Measurements from ENCODE around the gene NBPF12. TPM values are rescaled to one million over a fixed set of nuclear protein-coding genes. Genes with fewer than 3 reads are reported as not detected.
"Not testable (repeated sequence)": the region's sequence is repeated elsewhere in the genome, so short reads cannot be mapped to it uniquely, and the experiment has no call there.

The NBPF12 gene, protein sequence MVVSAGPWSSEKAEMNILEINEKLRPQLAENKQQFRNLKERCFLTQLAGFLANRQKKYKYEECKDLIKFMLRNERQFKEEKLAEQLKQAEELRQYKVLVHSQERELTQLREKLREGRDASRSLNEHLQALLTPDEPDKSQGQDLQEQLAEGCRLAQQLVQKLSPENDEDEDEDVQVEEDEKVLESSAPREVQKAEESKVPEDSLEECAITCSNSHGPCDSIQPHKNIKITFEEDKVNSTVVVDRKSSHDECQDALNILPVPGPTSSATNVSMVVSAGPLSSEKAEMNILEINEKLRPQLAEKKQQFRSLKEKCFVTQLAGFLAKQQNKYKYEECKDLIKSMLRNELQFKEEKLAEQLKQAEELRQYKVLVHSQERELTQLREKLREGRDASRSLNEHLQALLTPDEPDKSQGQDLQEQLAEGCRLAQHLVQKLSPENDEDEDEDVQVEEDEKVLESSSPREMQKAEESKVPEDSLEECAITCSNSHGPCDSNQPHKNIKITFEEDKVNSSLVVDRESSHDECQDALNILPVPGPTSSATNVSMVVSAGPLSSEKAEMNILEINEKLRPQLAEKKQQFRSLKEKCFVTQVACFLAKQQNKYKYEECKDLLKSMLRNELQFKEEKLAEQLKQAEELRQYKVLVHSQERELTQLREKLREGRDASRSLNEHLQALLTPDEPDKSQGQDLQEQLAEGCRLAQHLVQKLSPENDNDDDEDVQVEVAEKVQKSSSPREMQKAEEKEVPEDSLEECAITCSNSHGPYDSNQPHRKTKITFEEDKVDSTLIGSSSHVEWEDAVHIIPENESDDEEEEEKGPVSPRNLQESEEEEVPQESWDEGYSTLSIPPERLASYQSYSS (N-terminal part only)
- total RNA-seq (2014; rRNA removed; shearing (Covaris generic)): 2.1 and 3.0 TPM in 2 replicates

DNA sequence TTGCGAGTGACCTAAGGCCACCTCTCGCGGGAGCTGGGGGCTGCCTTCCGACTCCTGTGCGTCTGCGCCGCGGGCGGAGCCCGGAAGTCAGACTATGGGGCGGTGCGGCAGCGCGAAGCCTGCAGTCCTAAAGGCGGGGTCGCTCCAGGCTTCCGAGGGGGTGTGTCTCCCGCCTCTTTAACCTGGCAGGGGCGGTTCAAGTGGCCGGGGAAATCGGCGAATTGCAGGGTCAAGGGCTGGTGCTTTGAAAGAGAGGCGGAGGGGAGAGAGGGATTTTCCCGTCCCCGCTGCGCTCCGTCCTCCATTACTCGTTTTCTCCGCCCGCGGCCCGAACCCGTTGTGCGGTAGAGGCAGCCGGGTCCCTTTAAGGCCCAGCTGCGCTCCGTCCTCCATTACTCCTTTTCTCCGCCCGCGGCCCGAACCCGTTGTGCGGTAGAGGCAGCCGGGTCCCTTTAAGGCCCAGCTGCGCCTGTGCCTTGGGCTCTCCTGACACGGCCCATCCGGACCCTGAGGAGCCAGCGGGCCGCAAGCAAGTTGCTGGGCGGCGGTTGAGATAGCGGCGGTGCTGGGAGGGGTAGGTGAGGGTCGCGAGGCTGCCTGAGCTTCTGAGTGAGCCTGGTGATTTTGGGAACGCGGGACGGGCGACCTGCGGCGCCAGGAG is at the start of gene NBPF12:
Gene NBPF12 (plus strand): TSS at position 83 of the 661 bp plus-strand sequence. CDS start 21,820 bp downstream, outside the sequence.
- DNase-seq (ENCODE audit: low read depth): peak; percentile 77

- not testable (repeated sequence) for DNase-seq (ENCODE audit: low read depth)
Observed at GRCh38 chr1:146891355-146891754, 46.8 kb upstream of the NBPF12 start.

- not testable (repeated sequence) for DNase-seq (ENCODE audit: low read depth)
Observed at GRCh38 chr1:146892331-146892730, 45.8 kb upstream of the NBPF12 start.

GRCh38 chr1:146907565-146908261 is 30.4 kb upstream of the NBPF12 start:
- DNase-seq (ENCODE audit: low read depth): not testable (repeated sequence)

DNA sequence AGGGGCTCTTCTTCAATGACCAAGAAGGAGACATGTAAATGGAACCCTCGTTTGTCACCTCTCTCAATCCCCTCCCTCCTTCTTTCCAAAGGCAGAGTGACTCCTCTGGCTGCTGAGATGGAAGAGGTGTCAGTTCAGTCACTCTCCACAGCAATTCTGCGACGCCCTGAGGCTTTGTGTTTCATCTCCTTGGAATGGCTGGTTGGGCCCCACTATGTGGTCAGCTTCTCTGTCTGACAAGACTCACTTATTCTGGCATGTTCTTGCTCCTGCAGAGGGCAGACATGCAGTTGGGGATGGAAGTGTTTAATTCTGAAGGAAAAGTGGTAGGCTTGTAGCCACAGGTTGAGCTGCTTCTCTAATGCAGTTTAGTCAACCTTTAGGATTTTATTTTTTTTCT is 25.1 kb upstream of the NBPF12 start:
- DNase-seq (ENCODE audit: low read depth): peak; percentile 71

- not testable (repeated sequence) for DNase-seq (ENCODE audit: low read depth)
Observed at GRCh38 chr1:146920811-146921210, 17.3 kb upstream of the NBPF12 start.

DNA sequence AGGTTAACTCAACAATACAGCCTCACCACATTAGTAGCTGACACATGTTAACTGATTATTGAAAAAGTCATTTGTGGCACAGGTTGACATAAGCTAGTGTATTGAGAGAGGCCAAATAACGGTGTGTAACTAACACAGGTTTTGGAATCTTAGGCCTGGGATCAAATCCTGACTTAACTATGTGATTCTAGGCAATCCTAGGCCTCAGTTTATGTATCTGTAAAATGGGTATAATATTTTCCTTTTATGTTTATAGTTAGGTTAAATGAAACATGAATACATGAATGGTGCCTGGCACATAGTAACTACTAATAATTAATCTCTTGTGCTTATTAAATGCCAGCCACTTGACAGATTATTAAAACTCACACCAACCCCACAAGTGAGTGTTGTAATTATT is 15.5 kb upstream of the NBPF12 start:
- not testable (repeated sequence) for DNase-seq (ENCODE audit: low read depth)

DNA sequence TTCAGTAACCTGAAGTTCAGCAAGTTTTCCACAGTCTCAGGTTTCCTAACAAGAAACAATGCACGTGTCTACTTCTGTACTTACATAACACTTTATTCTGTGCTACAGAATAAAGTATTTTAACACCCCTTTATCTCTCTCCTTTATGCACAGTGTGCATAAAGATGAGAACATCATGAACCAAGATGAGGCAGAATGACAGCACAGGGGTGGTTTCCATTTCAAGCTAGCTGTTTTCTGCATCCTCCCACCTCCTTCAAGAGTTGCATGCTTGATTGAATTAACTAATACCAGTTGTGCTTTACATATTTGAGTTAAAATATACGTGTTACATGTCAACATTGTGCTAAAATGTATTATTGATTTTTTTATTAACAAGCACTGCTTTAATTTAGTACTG is 14.0 kb upstream of the NBPF12 start:
- not testable (repeated sequence) for DNase-seq (ENCODE audit: low read depth)

GRCh38 chr1:146926413-146926812 is 11.7 kb upstream of the NBPF12 start:
- DNase-seq (ENCODE audit: low read depth): not testable (repeated sequence)

DNA sequence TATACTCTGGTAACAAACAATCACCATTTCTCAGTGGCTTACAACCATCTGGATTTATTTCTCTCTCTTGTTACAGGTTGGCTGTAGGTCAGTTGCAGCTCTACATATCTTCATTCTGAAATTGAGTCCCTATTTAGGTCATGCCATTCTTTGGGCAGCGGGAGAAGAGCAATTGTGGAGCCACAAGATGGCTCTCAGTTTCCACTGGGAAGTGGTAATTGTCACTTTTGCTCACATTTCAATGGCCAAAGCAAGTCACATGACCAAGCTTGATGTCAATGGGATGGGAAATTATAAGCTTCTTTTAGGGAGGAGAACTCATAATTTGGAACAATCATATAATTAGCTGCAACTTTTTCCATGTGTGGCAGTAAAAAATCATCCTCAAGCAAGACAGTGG is 7.9 kb upstream of the NBPF12 start:
- DNase-seq (ENCODE audit: low read depth): not testable (repeated sequence)

DNA sequence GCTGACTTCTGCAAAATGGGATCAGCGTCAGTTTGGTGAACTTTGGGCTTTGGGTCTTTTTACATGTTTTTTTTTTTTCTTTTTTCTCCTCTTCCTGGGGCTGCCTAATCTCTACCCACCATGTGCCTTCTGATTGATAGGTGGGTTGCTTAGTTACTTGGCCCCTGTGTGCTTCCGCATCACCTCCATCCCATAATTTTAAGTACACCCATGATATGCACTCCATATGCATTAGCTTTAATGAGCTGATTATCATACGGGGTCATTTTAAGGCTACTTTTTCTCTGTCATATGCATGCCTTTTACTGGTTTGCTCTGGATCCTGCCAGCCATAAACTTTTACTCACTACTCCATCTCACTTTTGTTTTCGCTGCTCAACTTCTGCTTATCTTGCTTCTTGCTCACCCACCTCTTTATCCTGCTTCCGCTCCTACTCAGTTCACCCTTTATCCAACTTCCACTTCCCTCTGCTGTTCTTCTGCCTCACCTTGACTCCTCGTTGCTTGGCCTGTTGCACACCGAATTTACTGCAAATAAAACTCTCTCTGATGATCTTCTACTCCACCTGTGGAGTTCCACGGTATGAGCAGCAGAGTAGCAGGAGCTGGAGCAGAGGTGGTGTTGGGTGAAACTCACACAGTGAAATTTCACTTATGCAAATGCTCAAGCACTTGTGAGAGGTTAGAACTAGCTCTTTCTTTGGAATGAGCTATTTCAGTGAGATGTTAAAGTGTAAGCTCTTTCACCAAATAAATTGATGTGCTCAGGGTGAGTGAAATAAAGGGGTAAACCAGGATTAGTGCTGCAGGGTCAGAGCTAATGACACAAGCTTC is 3.5 kb upstream of the NBPF12 start:
- not testable (repeated sequence) for DNase-seq (ENCODE audit: low read depth)

GRCh38 chr1:146937462-146937861 is 662 bp upstream of the NBPF12 start:
- DNase-seq (ENCODE audit: low read depth): not testable (repeated sequence)

DNA sequence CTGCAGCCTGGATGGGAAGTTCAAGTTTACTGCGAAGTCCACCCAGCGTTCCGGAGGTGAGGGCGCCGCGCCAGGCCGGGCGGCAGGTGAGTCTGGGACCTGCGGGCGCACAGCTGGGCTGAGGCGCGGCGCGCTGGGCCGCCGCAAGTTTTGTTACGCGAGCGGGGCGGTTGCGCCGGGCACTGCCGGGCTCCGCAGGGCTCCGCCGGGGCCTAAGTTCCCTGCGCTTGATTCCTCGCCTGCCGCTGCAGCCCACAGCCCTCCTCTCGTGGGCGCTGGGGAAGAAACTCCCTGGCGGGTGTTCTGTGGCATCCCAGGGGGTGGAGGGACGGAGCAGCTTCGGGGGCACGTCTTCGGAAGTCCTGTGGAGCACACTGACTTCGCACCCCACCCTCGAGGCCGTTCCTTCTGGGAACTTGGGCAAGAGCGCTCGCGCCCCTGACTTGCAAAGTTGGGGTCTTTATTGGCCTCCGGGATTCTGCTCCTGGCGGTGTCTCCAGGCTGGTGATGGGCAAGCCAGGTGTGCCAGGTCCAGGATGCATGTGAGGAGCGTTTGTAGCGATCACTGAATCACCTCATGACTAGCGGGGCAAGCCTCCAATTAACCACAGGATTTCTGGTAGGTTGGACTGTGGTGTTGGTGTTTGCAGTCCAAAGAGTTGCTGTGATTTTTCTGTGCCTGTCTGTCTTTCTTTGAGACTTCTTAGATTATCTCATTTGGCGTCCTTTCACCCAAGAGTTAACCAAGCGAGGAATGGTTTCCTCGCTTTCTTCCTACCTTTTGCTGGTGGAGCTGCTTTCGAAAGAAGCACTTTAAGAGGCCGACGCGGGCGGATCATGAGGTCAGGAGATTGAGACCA is 1.0 kb downstream of the NBPF12 start:
- peak; percentile 1 for DNase-seq (ENCODE audit: low read depth)

DNA sequence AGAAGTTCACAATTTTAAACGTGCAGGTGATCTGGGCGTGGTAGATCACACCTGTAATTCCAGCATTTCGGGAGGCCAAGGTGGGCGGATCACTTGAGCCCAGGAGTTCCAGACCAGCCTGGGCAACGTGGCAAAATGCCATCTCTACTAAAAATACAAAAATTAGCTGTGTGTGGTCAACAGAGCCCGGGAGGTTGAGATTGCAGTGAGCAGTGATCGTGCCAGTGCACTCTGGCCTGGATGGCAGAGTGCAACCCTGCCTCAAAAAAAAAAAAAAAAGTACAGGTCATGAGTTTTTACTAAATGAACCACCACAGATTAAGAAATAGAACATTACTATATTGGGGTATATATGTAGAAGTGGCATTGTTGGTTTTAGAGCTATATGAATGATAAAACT is 2.2 kb downstream of the NBPF12 start:
- DNase-seq (ENCODE audit: low read depth): not testable (repeated sequence)

GRCh38 chr1:146943342-146943886 is 5.3 kb downstream of the NBPF12 start:
- not testable (repeated sequence) for DNase-seq (ENCODE audit: low read depth)

DNA sequence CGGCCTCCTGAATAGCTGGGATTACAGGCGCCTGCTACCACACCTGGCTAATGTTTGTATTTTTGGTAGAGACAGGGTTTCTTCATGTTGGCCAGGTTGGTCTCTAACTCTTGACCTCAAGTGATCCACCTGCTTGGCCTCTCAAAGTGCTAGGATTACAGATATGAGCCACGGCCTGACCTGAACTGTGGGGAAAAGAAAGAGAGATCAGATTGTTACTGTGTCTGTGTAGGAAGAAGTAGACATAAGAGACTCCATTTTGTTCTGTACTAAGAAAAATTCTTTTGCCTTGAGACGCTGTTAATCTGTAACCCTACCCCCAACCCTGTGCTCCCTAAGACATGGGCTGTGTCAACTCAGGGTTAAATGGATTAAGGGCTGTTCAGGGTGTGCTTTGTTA is 10.0 kb downstream of the NBPF12 start:
- not testable (repeated sequence) for DNase-seq (ENCODE audit: low read depth)

- not testable (repeated sequence) for DNase-seq (ENCODE audit: low read depth)
Observed at GRCh38 chr1:146964340-146964739, 26.2 kb downstream of the NBPF12 start.

- DNase-seq (ENCODE audit: low read depth): not testable (repeated sequence)
Observed at GRCh38 chr1:146966351-146966750, 28.2 kb downstream of the NBPF12 start.

- not testable (repeated sequence) for DNase-seq (ENCODE audit: low read depth)
Observed at GRCh38 chr1:146970656-146971055, 32.5 kb downstream of the NBPF12 start.

Data from RPMI7951 (cell line).